ENCODE data around the gene AMD1. TPM values are rescaled to one million over a fixed set of nuclear protein-coding genes. Genes with fewer than 3 reads are reported as not detected.
A peak's percentile ranks its signal among the peaks of the same experiment; 100 is the strongest.

Gene AMD1
- total RNA-seq, 1 donor, result 99.1 TPM

DNA sequence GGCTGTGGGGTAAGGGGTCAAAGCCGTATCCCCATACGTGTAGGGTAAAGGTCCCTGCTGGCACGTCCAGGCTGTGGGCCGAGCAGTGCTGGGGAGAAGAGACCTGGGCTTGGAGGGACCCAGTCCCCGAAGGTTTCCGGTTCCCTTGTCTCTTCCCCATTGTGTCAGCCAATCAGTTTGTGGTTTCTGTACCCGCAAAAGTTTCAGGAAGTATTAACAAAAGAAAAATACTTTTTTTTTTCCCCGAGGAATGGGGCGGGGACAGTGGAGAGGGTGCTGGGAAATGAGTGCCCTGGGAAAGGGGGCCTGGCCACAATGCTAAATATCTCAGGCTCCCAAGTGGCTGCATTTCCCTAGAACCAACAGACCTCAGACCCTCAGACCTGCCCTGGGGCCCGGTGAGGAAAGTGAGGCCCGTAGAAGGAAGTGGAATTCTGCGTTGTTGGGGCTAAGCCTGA, 15.2 kb upstream of the AMD1 start:
- DNase-seq (ENCODE audit: low read depth), result no peak
- TF ChIP-seq, protein P1, sequence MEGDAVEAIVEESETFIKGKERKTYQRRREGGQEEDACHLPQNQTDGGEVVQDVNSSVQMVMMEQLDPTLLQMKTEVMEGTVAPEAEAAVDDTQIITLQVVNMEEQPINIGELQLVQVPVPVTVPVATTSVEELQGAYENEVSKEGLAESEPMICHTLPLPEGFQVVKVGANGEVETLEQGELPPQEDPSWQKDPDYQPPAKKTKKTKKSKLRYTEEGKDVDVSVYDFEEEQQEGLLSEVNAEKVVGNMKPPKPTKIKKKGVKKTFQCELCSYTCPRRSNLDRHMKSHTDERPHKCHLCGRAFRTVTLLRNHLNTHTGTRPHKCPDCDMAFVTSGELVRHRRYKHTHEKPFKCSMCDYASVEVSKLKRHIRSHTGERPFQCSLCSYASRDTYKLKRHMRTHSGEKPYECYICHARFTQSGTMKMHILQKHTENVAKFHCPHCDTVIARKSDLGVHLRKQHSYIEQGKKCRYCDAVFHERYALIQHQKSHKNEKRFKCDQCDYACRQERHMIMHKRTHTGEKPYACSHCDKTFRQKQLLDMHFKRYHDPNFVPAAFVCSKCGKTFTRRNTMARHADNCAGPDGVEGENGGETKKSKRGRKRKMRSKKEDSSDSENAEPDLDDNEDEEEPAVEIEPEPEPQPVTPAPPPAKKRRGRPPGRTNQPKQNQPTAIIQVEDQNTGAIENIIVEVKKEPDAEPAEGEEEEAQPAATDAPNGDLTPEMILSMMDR (IDR thresholded peaks at IDR 0.05; ENCODE audit: insufficient read depth, low read length), result no peak

DNA sequence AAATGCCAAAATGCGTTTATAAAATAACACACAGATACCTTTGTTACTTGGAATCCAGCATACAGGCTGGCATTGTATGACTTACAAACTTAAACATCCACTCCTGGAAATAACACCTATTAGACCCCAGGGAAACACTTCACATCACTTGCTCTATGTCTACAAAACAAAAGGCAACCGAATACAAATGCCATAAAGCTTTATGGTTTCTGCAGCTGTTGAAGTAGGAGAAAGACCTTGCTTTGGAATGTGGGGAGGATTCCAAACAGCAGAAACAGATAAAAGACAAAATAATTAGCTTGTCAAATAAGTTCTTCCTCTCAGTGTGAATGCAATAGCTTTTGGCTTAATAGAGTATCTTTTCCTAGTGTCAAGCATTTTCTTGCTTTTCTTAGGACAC, 9.8 kb upstream of the AMD1 start:
- no peak for DNase-seq (ENCODE audit: low read depth)
- TF ChIP-seq, protein P1 (IDR thresholded peaks at IDR 0.05; ENCODE audit: insufficient read depth, low read length), result no peak
- no peak overlapping the region for H3K4me3 ChIP-seq (ENCODE audit: low read depth, low read length)

More for the DNA sequence above, 15.2 kb upstream of the AMD1 start:
- H3K4me3 ChIP-seq (ENCODE audit: low read depth, low read length), result no peak overlapping the region

DNA sequence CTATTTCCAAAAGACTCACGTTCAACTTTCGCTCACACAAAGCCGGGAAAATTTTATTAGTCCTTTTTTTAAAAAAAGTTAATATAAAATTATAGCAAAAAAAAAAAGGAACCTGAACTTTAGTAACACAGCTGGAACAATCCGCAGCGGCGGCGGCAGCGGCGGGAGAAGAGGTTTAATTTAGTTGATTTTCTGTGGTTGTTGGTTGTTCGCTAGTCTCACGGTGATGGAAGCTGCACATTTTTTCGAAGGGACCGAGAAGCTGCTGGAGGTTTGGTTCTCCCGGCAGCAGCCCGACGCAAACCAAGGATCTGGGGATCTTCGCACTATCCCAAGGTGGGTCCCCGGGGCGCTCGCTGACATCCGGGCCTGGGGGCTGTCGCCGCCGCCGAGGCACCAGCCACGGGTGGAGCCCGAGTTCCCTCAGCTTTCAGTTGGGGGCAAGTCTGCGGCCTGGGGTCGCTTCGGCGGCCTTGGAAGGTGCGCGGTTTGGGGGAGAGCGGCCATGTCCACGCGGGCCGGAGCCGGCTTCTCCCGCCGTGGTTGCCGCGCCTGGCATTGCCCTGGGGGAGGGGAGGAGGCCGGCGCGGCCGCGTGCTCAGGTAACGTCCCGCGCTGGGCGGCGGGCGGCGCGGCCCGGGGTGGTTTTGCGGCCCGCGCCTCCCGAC, 429 bp downstream of the AMD1 start:
- DNase-seq (ENCODE audit: low read depth), result no peak
- H3K4me3 ChIP-seq (ENCODE audit: low read depth, low read length), result peak overlapping the region; percentile 85
- TF ChIP-seq, protein P1 (IDR thresholded peaks at IDR 0.05; ENCODE audit: insufficient read depth, low read length), result no peak

DNA sequence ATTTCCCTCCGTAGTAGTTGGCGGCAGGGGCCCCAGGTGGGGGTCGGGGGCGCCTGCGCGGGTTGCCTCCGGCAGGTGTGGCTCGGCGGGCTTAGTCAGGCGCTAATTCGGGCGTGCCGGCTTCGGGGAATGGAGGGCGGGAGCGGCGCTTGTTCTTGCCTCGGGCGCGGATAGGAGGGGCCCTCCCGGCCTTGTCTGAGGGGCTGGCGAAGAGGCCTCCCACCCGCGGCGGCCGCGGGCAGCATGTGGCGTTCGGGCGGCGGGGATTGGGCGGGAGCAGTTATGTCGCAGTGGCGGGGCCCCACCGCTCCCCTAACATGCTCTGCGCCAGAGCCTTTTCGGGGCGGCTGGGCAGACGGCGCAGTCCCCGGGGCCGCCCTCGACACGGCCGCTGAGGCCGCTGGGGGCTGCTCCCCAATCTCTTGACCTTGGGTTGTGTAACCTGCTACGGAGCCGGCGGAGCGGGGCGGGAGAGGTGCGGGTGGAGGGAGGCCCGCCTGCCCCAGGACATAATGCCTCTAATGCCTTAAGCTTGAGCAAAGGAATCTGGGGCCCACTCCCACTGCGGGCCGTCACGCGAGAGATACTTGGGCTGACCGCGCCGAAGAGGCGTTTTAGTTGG, 1.1 kb downstream of the AMD1 start:
- TF ChIP-seq, protein P1 (IDR thresholded peaks at IDR 0.05; ENCODE audit: insufficient read depth, low read length), result no peak
- DNase-seq (ENCODE audit: low read depth), result peak; percentile 19
- peak overlapping the region; percentile 85 for H3K4me3 ChIP-seq (ENCODE audit: low read depth, low read length)

DNA sequence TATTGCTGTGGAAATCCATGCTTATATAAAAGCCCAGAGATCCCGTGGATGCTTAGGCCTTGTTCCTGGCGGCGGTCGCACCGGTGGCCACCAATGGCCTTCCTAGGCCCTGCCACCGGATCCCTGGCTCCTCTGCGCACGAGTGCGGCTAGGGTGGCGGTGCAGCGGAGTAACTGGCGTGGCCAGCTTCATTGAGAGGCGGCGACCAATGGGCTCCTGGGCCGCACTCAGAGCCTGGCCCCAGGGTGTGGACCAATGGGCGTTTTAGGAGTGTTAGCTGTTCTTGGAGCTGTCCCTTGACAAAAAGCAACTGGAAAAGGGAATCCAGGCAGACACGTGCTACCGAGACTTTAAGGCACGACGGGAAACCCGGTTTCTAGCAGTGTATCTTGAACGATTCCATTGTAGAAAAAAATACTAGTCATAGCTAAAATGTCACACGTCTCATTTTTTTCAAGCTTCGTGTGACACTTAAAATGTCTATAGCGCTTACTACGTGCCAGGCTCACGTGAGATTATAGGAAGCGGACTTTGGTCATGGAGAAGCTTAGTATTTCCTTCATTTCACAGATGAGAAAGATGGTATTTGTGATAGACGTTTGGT, 1.7 kb downstream of the AMD1 start:
- peak overlapping the region; percentile 85 for H3K4me3 ChIP-seq (ENCODE audit: low read depth, low read length)
- peak; percentile 92 for DNase-seq (ENCODE audit: low read depth)
- TF ChIP-seq, protein P1 (IDR thresholded peaks at IDR 0.05; ENCODE audit: insufficient read depth, low read length), result no peak

DNA sequence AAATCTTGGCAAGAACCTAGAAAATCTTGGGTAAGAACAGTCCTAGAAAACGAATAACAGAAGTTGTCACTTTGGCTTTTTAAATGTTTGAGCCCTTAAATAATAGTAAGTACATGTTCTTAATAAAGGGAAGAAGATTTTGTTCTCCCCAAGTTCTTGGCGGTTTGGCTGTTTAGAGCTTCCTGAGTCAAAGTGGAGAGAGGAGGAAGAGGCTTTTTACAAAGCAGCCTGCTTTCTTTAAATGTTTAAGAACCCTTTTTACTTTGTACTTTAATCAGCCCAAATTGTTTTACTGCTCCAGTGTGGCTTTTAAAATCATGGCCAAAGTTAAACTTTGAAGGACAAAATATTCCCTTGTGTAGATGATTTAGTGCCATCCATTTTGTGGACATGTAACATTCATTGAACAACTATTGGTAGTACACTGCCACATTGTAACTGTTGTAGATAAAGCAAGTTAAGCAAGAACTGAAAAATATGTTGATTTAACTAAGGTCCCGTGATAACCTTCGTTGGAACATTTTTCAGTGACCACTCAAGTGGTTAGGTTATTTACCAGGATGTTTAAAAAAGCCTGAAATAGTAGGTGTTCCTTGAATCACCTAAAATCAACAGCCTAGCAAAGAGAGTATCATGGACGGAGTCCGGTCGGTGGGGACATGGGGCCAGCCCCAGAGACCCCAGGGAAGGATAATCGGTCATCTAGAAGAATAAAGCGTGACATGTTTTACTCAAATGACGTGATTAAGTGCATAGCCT, 2.4 kb downstream of the AMD1 start:
- H3K4me3 ChIP-seq (ENCODE audit: low read depth, low read length), result peak overlapping the region; percentile 85
- DNase-seq (ENCODE audit: low read depth), result peak; percentile 21
- TF ChIP-seq, protein P1 (IDR thresholded peaks at IDR 0.05; ENCODE audit: insufficient read depth, low read length), result no peak
